Activated naive CD4-positive, alpha-beta T cell treated with anti-CD3 and anti-CD28 coated beads for 36 hours (primary cell): ENCODE data around the gene CFAP107. TPM values are rescaled to one million over a fixed set of nuclear protein-coding genes. Genes with fewer than 3 reads are reported as not detected.

ENCODE experiments used
- CTCF ChIA-PET: fragments of 350-600 bp; sonication (Branson Sonifier 250); formaldehyde crosslinking; loops from one replicate; lab custom pipeline; 2021; ENCODE audit warnings: antibody characterized with exemption; lab: Charles Lee
- DNase-seq: peaks from one replicate; pipeline ENCODE4 v3.0.0-alpha.2; 2020
- H3K27ac Mint-ChIP-seq: one replicate; pipeline ENCODE4 v1.8.0; 2021; ENCODE audit warnings: mild to moderate bottlenecking, mixed read lengths
- H3K27me3 Mint-ChIP-seq: one replicate; pipeline ENCODE4 v1.8.0; 2021; ENCODE audit warnings: low read depth, mixed read lengths
- H3K36me3 Mint-ChIP-seq: one replicate; pipeline ENCODE4 v1.8.0; 2021; ENCODE audit warnings: low read depth, mixed read lengths
- H3K4me1 Mint-ChIP-seq: one replicate; pipeline ENCODE4 v1.8.0; 2021; ENCODE audit warnings: low read depth, mixed read lengths
- H3K4me3 Mint-ChIP-seq: one replicate; pipeline ENCODE4 v1.8.0; 2021; ENCODE audit warnings: mild to moderate bottlenecking, moderate library complexity, mixed read lengths
- H3K9me3 Mint-ChIP-seq: one replicate; pipeline ENCODE4 v1.8.0; 2021; ENCODE audit warnings: mixed read lengths
- intact Hi-C: fragments of 100-400 bp; cut with micrococcal nuclease; formaldehyde crosslinking; loops from one replicate; pipeline ENCODE4 v1.15.1; 2023
- total RNA-seq, 2 experiments: library from RNA; stranded (reverse); gene quantifications; one replicate each; pipeline ENCODE4 v1.2.3, GENCODE V29; 2021

The CFAP107 gene
- total RNA-seq, 2 experiments from 2014 or later = not detected

GRCh38 chr1:12748778-12749355 lies 2.9 kb downstream of the CFAP107 start:
- H3K9me3 Mint-ChIP-seq = peaks cover 15% of the 10 kb centered on the region
- CTCF ChIA-PET = no interaction called here
- peaks cover 3% of the 10 kb centered on the region for H3K36me3 Mint-ChIP-seq
- peaks cover 25% of the 10 kb centered on the region for H3K27me3 Mint-ChIP-seq
- intact Hi-C loops = no loop called here
- H3K4me3 Mint-ChIP-seq = no peak overlapping the region
- no peak for DNase-seq
- H3K27ac Mint-ChIP-seq = no peak overlapping the region
- no peaks in the 10 kb centered on the region for H3K4me1 Mint-ChIP-seq

DNA sequence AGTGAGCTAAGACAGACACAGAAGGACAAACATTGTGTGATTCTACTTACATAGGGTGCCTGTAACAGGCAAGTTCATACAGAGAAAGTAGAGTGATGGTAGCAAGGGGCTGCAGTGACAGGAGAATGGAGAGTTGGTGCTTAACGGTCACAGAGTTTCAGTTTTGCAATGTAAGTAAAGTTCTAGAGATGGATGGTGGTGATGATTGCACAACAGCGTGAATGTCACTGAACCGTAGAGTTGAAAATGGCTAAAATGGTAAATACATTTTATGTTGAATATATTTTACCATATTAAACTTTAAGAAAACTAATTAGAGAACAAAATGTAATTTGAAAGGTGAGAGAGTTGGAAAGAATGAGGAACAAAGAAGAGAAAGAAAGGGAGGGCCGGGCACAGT lies 8.7 kb downstream of the CFAP107 start:
- Mint-ChIP-seq H3K27me3 (peaks cover 8% of the 10 kb centered on the region), H3K4me1 (no peaks in the 10 kb centered on the region), H3K9me3 (no peaks in the 10 kb centered on the region), H3K4me3 (no peak overlapping the region), H3K36me3 (no peaks in the 10 kb centered on the region), H3K27ac (no peak overlapping the region)
- intact Hi-C loops = no loop called here
- CTCF ChIA-PET = no interaction called here
- DNase-seq = no peak

DNA sequence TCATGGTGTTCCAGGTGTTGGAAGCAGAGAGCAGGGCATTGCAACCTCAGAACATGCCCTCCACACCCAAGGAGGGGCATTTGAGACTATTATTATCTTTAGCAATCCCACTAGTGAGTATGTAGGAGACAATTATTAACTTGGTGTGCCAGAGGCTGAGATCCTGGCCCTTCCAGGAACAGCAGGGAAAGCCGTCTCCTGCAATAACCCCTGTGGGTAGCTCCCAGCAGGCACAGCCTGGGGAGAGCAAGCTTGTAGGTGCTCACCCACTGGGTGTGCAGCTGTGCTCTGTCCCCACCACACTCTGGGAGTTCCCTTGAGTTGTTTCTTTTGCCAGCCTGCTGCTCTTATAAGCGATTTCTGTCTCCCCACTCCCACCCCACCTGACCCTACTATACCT lies 10.3 kb downstream of the CFAP107 start:
- Mint-ChIP-seq H3K4me3 (no peak overlapping the region), H3K36me3 (no peaks in the 10 kb centered on the region), H3K9me3 (no peaks in the 10 kb centered on the region), H3K4me1 (no peaks in the 10 kb centered on the region), H3K27ac (no peak overlapping the region), H3K27me3 (peaks cover 7% of the 10 kb centered on the region)
- CTCF ChIA-PET = no interaction called here
- no peak for DNase-seq
- intact Hi-C loops = no loop called here

DNA sequence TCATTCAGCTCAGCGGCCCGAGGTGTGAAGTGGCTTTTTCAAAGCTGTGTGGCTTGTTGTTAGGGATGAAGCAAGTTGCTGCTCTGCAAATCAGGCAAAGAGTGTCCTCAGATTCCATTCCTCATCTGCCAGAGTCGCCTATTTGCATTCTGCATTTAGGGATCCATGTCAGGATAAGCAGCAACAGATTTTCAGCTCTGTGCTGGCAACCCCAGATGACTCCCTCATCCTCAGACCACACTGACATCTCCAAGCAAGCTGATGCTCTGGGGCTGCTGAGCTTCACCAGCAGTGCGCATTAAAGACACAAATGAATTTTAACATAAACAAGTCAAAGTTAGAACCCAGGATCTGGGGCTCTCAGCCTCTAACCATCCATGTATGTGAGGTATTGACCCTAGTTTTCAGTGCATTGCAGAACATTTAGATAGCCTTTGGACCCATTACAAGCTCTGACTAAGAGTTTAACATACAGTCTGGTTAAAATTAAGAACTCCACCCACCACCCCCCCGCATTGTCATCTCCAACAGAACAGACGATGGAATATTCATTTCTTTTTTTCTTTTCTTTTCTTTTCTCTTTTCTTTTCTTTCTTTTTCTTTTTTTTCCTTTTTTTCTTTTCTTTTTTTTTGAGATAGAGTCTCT lies 10.9 kb downstream of the CFAP107 start:
- CTCF ChIA-PET = interaction anchor here (0.7 kb wide), 1 partner anchor 578 kb away, joined by 3 read pairs; no protein-coding TSS in a partner anchor
- Mint-ChIP-seq H3K4me3 (no peak overlapping the region), H3K27ac (no peak overlapping the region), H3K4me1 (no peaks in the 10 kb centered on the region), H3K9me3 (no peaks in the 10 kb centered on the region), H3K27me3 (peaks cover 7% of the 10 kb centered on the region), H3K36me3 (no peaks in the 10 kb centered on the region)
- no peak for DNase-seq
- intact Hi-C loops = no loop called here

GRCh38 chr1:12757836-12758235 lies 11.8 kb downstream of the CFAP107 start:
- CTCF ChIA-PET = no interaction called here
- H3K4me3 Mint-ChIP-seq = no peak overlapping the region
- H3K36me3 Mint-ChIP-seq = no peaks in the 10 kb centered on the region
- H3K27ac Mint-ChIP-seq = no peak overlapping the region
- intact Hi-C loops = no loop called here
- H3K27me3 Mint-ChIP-seq = peaks cover 7% of the 10 kb centered on the region
- H3K9me3 Mint-ChIP-seq = no peaks in the 10 kb centered on the region
- DNase-seq = no peak
- no peaks in the 10 kb centered on the region for H3K4me1 Mint-ChIP-seq

GRCh38 chr1:12760256-12760795 lies 14.3 kb downstream of the CFAP107 start:
- Mint-ChIP-seq H3K27me3 (peaks cover 7% of the 10 kb centered on the region), H3K27ac (no peak overlapping the region), H3K36me3 (no peaks in the 10 kb centered on the region), H3K4me3 (no peak overlapping the region), H3K9me3 (no peaks in the 10 kb centered on the region), H3K4me1 (no peaks in the 10 kb centered on the region)
- CTCF ChIA-PET = no interaction called here
- intact Hi-C loops = no loop called here
- DNase-seq = no peak

- Mint-ChIP-seq H3K4me3 (no peak overlapping the region), H3K27ac (no peak overlapping the region), H3K9me3 (no peaks in the 10 kb centered on the region), H3K4me1 (no peaks in the 10 kb centered on the region), H3K27me3 (peaks cover 7% of the 10 kb centered on the region), H3K36me3 (no peaks in the 10 kb centered on the region)
- no peak for DNase-seq
- CTCF ChIA-PET = no interaction called here
- intact Hi-C loops = no loop called here
Observed at GRCh38 chr1:12761781-12762180, 15.8 kb downstream of the CFAP107 start.

DNA sequence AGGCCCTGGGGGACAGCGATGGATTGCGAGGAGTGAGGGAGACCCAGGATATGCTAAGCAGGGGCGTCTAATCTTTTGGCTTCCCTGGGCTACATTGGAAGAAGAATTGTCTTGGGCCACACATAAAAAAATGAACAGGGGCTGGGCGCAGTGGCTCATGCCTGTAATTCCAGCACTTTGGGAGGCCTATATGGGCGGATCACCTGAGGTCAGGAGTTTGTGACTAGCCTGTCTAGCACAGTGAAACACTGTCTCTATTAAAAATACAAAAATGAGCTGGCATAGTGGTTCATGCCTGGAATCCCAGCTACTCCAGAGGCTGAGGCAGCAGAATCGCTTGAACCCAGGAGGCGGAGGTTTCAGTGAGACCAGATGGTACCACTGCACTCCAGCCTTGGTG lies 16.8 kb downstream of the CFAP107 start:
- no peak overlapping the region for H3K27ac Mint-ChIP-seq
- intact Hi-C loops = no loop called here
- peaks cover 10% of the 10 kb centered on the region for H3K27me3 Mint-ChIP-seq
- CTCF ChIA-PET = no interaction called here
- H3K4me3 Mint-ChIP-seq = no peak overlapping the region
- no peaks in the 10 kb centered on the region for H3K9me3 Mint-ChIP-seq
- H3K4me1 Mint-ChIP-seq = no peaks in the 10 kb centered on the region
- no peaks in the 10 kb centered on the region for H3K36me3 Mint-ChIP-seq
- DNase-seq = no peak

DNA sequence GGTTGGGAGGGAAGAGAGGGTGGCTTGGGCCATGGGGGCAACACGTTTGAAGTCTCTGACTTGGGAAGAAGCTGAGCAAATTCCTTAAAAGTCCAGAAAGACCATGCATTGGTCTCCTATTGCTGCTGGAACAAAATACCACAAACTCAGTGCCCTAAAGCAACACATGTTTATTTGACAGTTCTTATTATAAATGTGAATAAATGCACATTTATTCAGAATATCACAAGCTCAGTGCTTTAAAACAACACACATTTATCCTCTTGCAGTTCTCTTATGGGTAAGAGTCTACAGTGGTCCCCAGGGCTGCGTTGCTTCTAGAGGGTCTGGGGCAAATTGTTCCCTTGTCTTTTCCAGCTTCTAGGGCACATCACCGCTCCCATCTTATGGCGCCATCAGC lies 17.5 kb downstream of the CFAP107 start:
- CTCF ChIA-PET = no interaction called here
- Mint-ChIP-seq H3K27me3 (peaks cover 14% of the 10 kb centered on the region), H3K36me3 (no peaks in the 10 kb centered on the region), H3K4me3 (no peak overlapping the region), H3K9me3 (no peaks in the 10 kb centered on the region), H3K4me1 (no peaks in the 10 kb centered on the region), H3K27ac (no peak overlapping the region)
- no peak for DNase-seq
- intact Hi-C loops = no loop called here

DNA sequence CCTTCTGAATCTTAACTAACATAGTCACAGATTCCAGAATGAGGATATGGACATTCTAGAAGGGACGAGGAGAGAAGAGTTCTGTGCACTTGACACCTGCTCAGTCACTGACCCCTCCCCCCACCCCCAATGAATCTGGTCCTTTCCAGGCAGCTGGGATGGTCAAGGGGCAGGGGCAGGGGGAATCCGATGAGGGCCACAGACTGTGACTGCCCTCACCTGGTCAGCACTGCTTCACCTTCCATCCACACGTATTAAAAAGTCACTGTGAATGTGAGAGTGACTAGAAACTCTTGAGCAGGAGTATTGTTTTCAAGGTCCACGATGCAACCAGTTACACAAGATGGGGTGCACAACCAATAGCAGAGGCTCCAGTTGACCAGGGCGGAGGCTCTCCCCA lies 18.0 kb downstream of the CFAP107 start:
- H3K27me3 Mint-ChIP-seq = peaks cover 14% of the 10 kb centered on the region
- DNase-seq = no peak
- CTCF ChIA-PET = no interaction called here
- H3K4me3 Mint-ChIP-seq = no peak overlapping the region
- intact Hi-C loops = no loop called here
- no peak overlapping the region for H3K27ac Mint-ChIP-seq
- no peaks in the 10 kb centered on the region for H3K36me3 Mint-ChIP-seq
- no peaks in the 10 kb centered on the region for H3K4me1 Mint-ChIP-seq
- H3K9me3 Mint-ChIP-seq = no peaks in the 10 kb centered on the region

DNA sequence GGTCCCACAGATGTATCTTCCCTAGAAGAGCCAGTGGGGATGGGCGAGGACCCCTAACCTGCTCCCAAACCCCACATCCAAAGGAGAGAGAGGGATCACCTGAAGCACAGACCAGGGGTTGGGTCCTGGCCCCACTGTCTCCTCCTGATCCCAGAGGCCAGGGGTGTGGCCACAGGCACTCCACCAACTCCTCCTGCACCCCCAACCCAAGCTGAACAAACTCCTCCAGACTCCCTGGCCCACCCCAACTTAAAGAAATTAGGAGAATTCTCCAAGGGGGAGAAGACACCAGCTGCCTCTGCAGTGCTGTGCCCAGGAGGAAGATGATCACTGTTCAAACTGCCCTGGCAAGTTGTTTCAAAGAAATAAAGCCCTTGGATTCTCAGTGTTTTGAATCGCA lies 23.0 kb downstream of the CFAP107 start:
- no peaks in the 10 kb centered on the region for H3K36me3 Mint-ChIP-seq
- intact Hi-C loops = no loop called here
- no peak overlapping the region for H3K4me3 Mint-ChIP-seq
- CTCF ChIA-PET = no interaction called here
- no peak overlapping the region for H3K27ac Mint-ChIP-seq
- peaks cover 30% of the 10 kb centered on the region for H3K27me3 Mint-ChIP-seq
- DNase-seq = no peak
- no peaks in the 10 kb centered on the region for H3K4me1 Mint-ChIP-seq
- H3K9me3 Mint-ChIP-seq = no peaks in the 10 kb centered on the region

GRCh38 chr1:12769976-12770505 lies 24.0 kb downstream of the CFAP107 start:
- DNase-seq = no peak
- CTCF ChIA-PET = no interaction called here
- Mint-ChIP-seq H3K36me3 (no peaks in the 10 kb centered on the region), H3K27ac (no peak overlapping the region), H3K4me1 (no peaks in the 10 kb centered on the region), H3K27me3 (peaks cover 30% of the 10 kb centered on the region), H3K9me3 (no peaks in the 10 kb centered on the region), H3K4me3 (no peak overlapping the region)
- intact Hi-C loops = no loop called here

DNA sequence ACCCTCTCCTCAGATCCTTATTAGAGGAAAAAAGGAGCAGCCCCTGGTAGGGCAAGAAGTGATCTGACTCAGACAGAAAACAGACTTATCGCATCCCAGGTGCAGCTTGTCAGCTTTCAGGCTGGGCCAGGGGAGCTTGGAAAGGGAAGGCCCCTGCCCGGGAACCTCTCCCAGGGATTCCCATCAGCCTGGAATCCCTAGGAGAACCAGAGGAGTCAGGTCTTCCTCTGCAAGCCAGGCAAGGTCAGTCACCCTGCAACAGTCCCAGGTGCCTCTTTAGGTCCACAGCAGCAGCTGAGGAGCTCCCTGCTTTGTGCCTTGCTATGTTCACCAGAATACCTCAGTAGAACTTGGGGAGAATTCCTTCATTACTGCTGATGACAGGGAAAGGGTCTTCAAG lies 24.6 kb downstream of the CFAP107 start:
- H3K36me3 Mint-ChIP-seq = no peaks in the 10 kb centered on the region
- H3K27me3 Mint-ChIP-seq = peaks cover 30% of the 10 kb centered on the region
- H3K4me3 Mint-ChIP-seq = no peak overlapping the region
- intact Hi-C loops = no loop called here
- CTCF ChIA-PET = no interaction called here
- H3K4me1 Mint-ChIP-seq = no peaks in the 10 kb centered on the region
- H3K27ac Mint-ChIP-seq = no peak overlapping the region
- no peaks in the 10 kb centered on the region for H3K9me3 Mint-ChIP-seq
- no peak for DNase-seq
